GM12892 (cell line): Measurements from ENCODE around the gene ZFHX3.

Experiments
- POLR2A ChIP-seq: IDR thresholded peaks from 2 replicates; pipeline ENCODE4 v1.6.1; 2011; ENCODE audit warnings: low read depth, low read length, control low read depth
- POLR2AphosphoS5 ChIP-seq: IDR thresholded peaks from 2 replicates; pipeline ENCODE4 v1.6.1; 2011; ENCODE audit warnings: low read depth, low read length, control low read depth

DNA sequence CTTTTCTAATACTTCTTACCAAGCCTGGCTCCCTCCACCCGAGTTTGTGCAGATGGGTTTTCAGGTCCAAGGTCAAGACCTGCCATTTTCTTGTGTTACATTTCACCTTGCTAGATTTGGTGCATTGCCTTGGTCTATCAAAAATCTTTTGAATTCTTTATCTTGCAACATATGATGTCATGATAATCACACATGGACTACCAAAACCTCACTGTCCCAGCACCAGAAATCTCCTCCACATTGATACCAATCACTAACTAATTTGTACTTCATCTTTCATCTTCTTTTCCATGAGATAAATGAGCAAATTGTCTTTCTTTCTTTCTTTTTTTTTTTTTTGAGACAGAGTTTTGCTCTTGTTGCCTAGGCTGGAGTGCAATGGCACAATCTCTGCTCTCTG, 33.0 kb upstream of the ZFHX3 start:
- TF ChIP-seq POLR2A (no peak), POLR2AphosphoS5 (no peak)
